ENCODE measurements around the gene ZNF513.

The ZNF513 gene

DNA sequence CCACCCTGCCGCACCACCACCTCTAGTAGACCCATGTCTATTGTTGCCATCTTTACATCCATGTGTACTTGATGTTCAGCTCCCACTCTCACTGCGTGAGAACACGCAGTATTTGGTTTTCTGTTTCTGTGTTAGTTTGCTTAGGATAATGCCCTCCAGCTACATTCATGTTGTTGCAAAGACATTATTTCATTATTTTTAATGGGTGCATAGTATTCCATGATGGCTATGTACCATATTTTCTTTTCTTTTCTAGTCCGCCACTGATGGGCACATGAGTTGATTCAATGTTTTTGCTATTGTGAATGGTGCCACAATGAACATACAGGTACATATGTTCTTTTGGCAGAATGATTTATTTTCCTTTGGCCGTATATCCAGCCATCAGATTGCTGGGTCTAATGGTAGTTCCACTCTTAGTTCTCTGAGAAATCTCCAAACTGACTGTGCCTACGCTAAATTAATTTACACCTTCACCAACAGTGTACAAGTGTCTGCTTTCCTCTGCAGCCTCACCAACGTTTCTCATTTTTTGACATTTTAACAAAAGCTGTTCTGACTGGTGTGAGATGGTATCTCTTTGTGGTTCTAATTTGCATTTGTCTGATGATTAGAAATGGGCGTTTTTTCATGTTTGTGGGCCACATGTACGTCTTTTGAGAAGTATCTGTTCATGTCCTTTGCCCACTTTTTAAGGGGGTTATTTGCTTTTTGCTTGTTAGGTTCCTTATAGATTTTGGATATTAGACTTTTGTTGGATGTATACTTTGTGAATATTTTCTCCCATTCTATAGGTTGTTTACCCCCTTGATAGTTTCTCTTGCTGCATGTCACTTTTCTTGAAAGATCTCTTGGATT lies 10.5 kb upstream of the ZNF513 start:
- no peaks in the 10 kb centered on the region for H3K27me3 ChIP-seq (ENCODE audit: control insufficient read depth, low read length)
- no peak overlapping the region for H3K27ac ChIP-seq (ENCODE audit: low read depth, low read length)
- no peaks in the 10 kb centered on the region for H3K9me3 ChIP-seq (ENCODE audit: control insufficient read depth, insufficient read depth, low read length)
- H3K79me2 ChIP-seq (ENCODE audit: control insufficient read depth, low read length): peaks cover 90% of the 10 kb centered on the region
- H3K9me2 ChIP-seq (replicated peaks; ENCODE audit: control insufficient read depth, low read length): no peaks in the 10 kb centered on the region
- no peak overlapping the region for H3K4me2 ChIP-seq (ENCODE audit: low read length)
- no peaks in the 10 kb centered on the region for H3K4me1 ChIP-seq (ENCODE audit: control insufficient read depth, low read length)
- no peaks in the 10 kb centered on the region; the same call in 1 of the 2 replicates for H3F3A ChIP-seq (ENCODE audit: control insufficient read depth, insufficient read depth)
- no peak overlapping the region for H3K4me3 ChIP-seq (ENCODE audit: low read length)
- TF ChIP-seq, protein P1, sequence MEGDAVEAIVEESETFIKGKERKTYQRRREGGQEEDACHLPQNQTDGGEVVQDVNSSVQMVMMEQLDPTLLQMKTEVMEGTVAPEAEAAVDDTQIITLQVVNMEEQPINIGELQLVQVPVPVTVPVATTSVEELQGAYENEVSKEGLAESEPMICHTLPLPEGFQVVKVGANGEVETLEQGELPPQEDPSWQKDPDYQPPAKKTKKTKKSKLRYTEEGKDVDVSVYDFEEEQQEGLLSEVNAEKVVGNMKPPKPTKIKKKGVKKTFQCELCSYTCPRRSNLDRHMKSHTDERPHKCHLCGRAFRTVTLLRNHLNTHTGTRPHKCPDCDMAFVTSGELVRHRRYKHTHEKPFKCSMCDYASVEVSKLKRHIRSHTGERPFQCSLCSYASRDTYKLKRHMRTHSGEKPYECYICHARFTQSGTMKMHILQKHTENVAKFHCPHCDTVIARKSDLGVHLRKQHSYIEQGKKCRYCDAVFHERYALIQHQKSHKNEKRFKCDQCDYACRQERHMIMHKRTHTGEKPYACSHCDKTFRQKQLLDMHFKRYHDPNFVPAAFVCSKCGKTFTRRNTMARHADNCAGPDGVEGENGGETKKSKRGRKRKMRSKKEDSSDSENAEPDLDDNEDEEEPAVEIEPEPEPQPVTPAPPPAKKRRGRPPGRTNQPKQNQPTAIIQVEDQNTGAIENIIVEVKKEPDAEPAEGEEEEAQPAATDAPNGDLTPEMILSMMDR (IDR thresholded peaks at IDR 0.05; ENCODE audit: low read depth, low read length, poor library complexity, severe bottlenecking): no peak
- no peak for TF ChIP-seq EZH2phosphoT487 (IDR thresholded peaks at IDR 0.05; ENCODE audit: borderline replicate concordance, low read length)
- peaks cover 12% of the 10 kb centered on the region; the same call in 1 of the 2 replicates for H4K20me1 ChIP-seq (ENCODE audit: control insufficient read depth, insufficient read depth, low read depth, low read length)
- peaks cover 50% of the 10 kb centered on the region for H3K36me3 ChIP-seq (ENCODE audit: control insufficient read depth, low read length)

DNA sequence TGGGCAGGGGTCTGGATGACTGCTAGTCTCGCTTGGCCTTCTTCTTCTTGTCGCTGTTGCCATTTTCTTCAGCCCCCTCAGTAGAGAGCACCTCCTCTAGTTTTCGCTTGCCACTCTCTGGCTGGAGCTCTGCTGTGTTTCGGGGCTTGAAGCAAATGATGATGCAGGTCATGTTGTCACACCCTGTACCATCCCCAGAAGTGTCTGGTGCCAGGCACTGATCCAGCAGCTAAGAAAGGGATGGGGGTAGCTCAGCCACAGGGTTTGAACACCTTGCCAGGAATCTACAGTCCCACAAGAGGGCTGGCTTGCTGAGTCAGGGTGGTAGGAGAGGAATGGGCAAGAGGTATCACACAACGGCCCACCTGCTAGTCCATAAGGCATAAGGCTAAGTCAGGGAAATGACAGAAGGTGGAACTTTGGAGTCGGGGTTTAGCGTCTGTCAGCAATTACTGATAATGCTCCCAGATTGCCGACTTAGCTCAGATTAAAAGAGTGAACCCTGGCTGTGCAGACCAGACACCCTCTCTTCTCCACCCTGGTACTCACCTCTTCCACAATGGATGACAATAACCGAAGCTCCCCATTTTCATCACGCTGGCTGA lies 1.1 kb upstream of the ZNF513 start:
- Histone ChIP-seq H3K9me2 (replicated peaks; ENCODE audit: control insufficient read depth, low read length) (no peaks in the 10 kb centered on the region), H3K79me2 (ENCODE audit: control insufficient read depth, low read length) (peaks cover 9% of the 10 kb centered on the region), H3K9me3 (ENCODE audit: control insufficient read depth, insufficient read depth, low read length) (no peaks in the 10 kb centered on the region), H3F3A (ENCODE audit: control insufficient read depth, insufficient read depth) (peaks cover 28% of the 10 kb centered on the region), H4K20me1 (ENCODE audit: control insufficient read depth, insufficient read depth, low read depth, low read length) (no peaks in the 10 kb centered on the region), H3K4me2 (ENCODE audit: low read length) (no peak overlapping the region), H3K4me3 (ENCODE audit: low read length) (no peak overlapping the region), H3K4me1 (ENCODE audit: control insufficient read depth, low read length) (peaks cover 23% of the 10 kb centered on the region), H3K36me3 (ENCODE audit: control insufficient read depth, low read length) (peaks cover 85% of the 10 kb centered on the region), H3K27me3 (ENCODE audit: control insufficient read depth, low read length) (no peaks in the 10 kb centered on the region), H3K27ac (ENCODE audit: low read depth, low read length) (peak overlapping the region; percentile 66)
- TF ChIP-seq, protein P1 (IDR thresholded peaks at IDR 0.05; ENCODE audit: low read depth, low read length, poor library complexity, severe bottlenecking): no peak
- TF ChIP-seq EZH2phosphoT487 (IDR thresholded peaks at IDR 0.05; ENCODE audit: borderline replicate concordance, low read length): no peak

DNA sequence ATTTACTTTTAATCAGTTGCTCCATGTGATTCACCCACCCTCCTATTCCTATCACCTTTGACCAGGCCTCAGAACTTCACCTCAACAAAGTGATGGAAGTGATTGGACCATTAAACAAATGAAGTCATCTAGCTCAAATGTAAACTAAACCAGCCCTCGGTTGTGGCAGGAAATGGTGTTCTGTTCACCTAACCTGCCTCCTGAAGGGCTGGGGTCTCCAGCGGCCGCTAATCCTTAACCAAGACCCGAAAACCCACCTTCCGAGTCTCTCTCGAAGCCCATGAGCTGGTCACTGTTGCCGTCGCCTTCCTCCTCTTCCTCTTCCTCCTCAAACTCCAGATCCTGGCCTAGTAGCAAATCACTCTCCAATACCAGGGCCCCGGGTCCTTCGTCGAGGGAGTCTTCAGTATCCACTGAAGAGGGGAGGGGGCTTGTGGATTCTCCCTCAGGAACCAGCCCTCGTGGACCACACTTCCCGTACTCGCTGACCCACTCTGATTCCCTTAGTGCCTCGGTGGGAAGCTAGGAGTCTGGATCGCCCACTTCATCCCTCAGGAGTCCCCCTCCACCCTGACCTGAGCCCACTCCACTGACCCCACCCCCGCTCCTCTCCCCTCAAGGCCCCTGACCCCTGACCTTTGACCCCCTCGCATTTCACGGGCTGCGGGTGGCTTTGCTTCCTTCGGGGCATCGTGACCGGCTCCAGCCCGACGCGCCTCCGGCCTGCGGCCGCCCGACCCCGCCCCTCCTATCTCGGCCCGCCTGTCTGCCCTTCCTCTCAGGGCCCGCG lies 503 bp downstream of the ZNF513 start:
- H3K27me3 ChIP-seq (ENCODE audit: control insufficient read depth, low read length): no peaks in the 10 kb centered on the region
- H3K4me1 ChIP-seq (ENCODE audit: control insufficient read depth, low read length): peaks cover 23% of the 10 kb centered on the region
- no peaks in the 10 kb centered on the region for H4K20me1 ChIP-seq (ENCODE audit: control insufficient read depth, insufficient read depth, low read depth, low read length)
- TF ChIP-seq, protein P1 (IDR thresholded peaks at IDR 0.05; ENCODE audit: low read depth, low read length, poor library complexity, severe bottlenecking): no peak
- TF ChIP-seq EZH2phosphoT487 (IDR thresholded peaks at IDR 0.05; ENCODE audit: borderline replicate concordance, low read length): no peak
- peak overlapping the region; percentile 51 for H3K27ac ChIP-seq (ENCODE audit: low read depth, low read length)
- no peaks in the 10 kb centered on the region for H3K9me3 ChIP-seq (ENCODE audit: control insufficient read depth, insufficient read depth, low read length)
- peaks cover 9% of the 10 kb centered on the region for H3K79me2 ChIP-seq (ENCODE audit: control insufficient read depth, low read length)
- H3K4me3 ChIP-seq (ENCODE audit: low read length): peak overlapping the region; percentile 81
- H3K9me2 ChIP-seq (replicated peaks; ENCODE audit: control insufficient read depth, low read length): no peaks in the 10 kb centered on the region
- peak overlapping the region; percentile 86 for H3K4me2 ChIP-seq (ENCODE audit: low read length)
- peaks cover 28% of the 10 kb centered on the region for H3F3A ChIP-seq (ENCODE audit: control insufficient read depth, insufficient read depth)
- peaks cover 86% of the 10 kb centered on the region for H3K36me3 ChIP-seq (ENCODE audit: control insufficient read depth, low read length)
